Activated CD8-positive, alpha-beta T cell treated with anti-CD3 and anti-CD28 coated beads, Interleukin-2, amount 10 ng/mL, durations not matched to agents 7 days and 5 days (primary cell): ENCODE results near the gene SGF29. TPM values are rescaled to one million over a fixed set of nuclear protein-coding genes. Genes with fewer than 3 reads are reported as not detected.
"Not testable (repeated sequence)": the region's sequence is repeated elsewhere in the genome, so short reads cannot be mapped to it uniquely, and the experiment has no call there.

ENCODE experiments used
- ATAC-seq: fragments of 150-1000 bp; cut with Tn5 transposase; one replicate; pipeline ENCODE4 v1.10.0; 2021; ENCODE audit warnings: moderate library complexity
- CTCF ChIA-PET: fragments of 350-600 bp; sonication (Branson Sonifier 250); formaldehyde crosslinking; loops from one replicate; lab custom pipeline; 2021; ENCODE audit warnings: antibody characterized with exemption; lab: Charles Lee
- POLR2A ChIA-PET: fragments of 350-600 bp; sonication (Branson Sonifier 250); formaldehyde crosslinking; loops from one replicate; lab custom pipeline; 2021; ENCODE audit warnings: antibody characterized with exemption; lab: Charles Lee
- DNase-seq: peaks from one replicate; pipeline ENCODE4 v3.0.0-alpha.2; 2020
- H3K27ac Mint-ChIP-seq: one replicate; pipeline ENCODE4 v1.8.0; 2021; ENCODE audit warnings: mild to moderate bottlenecking, mixed read lengths
- H3K27me3 Mint-ChIP-seq: one replicate; pipeline ENCODE4 v1.8.0; 2021; ENCODE audit warnings: low read depth, mixed read lengths
- H3K36me3 Mint-ChIP-seq: one replicate; pipeline ENCODE4 v1.8.0; 2021; ENCODE audit warnings: low read depth, mixed read lengths
- H3K4me1 Mint-ChIP-seq: one replicate; pipeline ENCODE4 v1.8.0; 2021; ENCODE audit warnings: low read depth, mixed read lengths
- H3K4me3 Mint-ChIP-seq: one replicate; pipeline ENCODE4 v1.8.0; 2021; ENCODE audit warnings: mild to moderate bottlenecking, mixed read lengths
- H3K9me3 Mint-ChIP-seq: one replicate; pipeline ENCODE4 v1.8.0; 2022; ENCODE audit warnings: mixed read lengths; ENCODE audit not compliant: insufficient read depth
- total RNA-seq, 2 experiments: library from RNA; stranded (reverse); gene quantifications; one replicate each; pipeline ENCODE4 v1.2.3, GENCODE V29; 2021

Gene SGF29
- total RNA-seq, 2 experiments from 2014 or later = 42.2 to 49.1 TPM

- DNase-seq = no peak
- ATAC-seq = no peak
- no peaks in the 10 kb centered on the region for H3K9me3 Mint-ChIP-seq
- CTCF ChIA-PET = no interaction called here
- peaks cover 6% of the 10 kb centered on the region for H3K27me3 Mint-ChIP-seq
- H3K4me1 Mint-ChIP-seq = peaks cover 3% of the 10 kb centered on the region
- no peak overlapping the region for H3K4me3 Mint-ChIP-seq
- POLR2A ChIA-PET = no interaction called here
- H3K36me3 Mint-ChIP-seq = no peaks in the 10 kb centered on the region
- no peak overlapping the region for H3K27ac Mint-ChIP-seq
Measured at GRCh38 chr16:28524681-28525171, 29.0 kb upstream of the SGF29 start.

GRCh38 chr16:28526201-28527099 lies 27.3 kb upstream of the SGF29 start:
- Mint-ChIP-seq H3K4me1 (peaks cover 3% of the 10 kb centered on the region), H3K27ac (no peak overlapping the region), H3K27me3 (peaks cover 6% of the 10 kb centered on the region), H3K36me3 (no peaks in the 10 kb centered on the region), H3K9me3 (no peaks in the 10 kb centered on the region), H3K4me3 (no peak overlapping the region)
- ATAC-seq (no peak), DNase-seq (no peak)
- ChIA-PET CTCF (no interaction called here), POLR2A (interaction anchor here (1.1 kb wide), 1 partner anchor 33 kb away, joined by 3 read pairs; no protein-coding TSS in a partner anchor)

- ATAC-seq, DNase-seq, H3K4me1 Mint-ChIP-seq, POLR2A ChIA-PET, H3K9me3 Mint-ChIP-seq, H3K36me3 Mint-ChIP-seq, H3K27ac Mint-ChIP-seq, H3K27me3 Mint-ChIP-seq, H3K4me3 Mint-ChIP-seq: not testable (repeated sequence)
- CTCF ChIA-PET = interaction anchor here (0.6 kb wide), 1 partner anchor 26 kb away, joined by 3 read pairs; no protein-coding TSS in a partner anchor
Measured at GRCh38 chr16:28527100-28527785, 26.5 kb upstream of the SGF29 start.

GRCh38 chr16:28527985-28528384 lies 25.7 kb upstream of the SGF29 start:
- Mint-ChIP-seq H3K9me3 (no peaks in the 10 kb centered on the region), H3K27ac (no peak overlapping the region), H3K36me3 (no peaks in the 10 kb centered on the region), H3K4me3 (no peak overlapping the region), H3K27me3 (peaks cover 6% of the 10 kb centered on the region), H3K4me1 (peaks cover 3% of the 10 kb centered on the region)
- CTCF ChIA-PET = interaction anchor here (0.6 kb wide), 1 partner anchor 27 kb away, joined by 3 read pairs; no protein-coding TSS in a partner anchor
- DNase-seq (no peak), ATAC-seq (no peak)
- POLR2A ChIA-PET = no interaction called here

- H3K27me3 Mint-ChIP-seq = peaks cover 6% of the 10 kb centered on the region
Measured at GRCh38 chr16:28528463-28528867, 25.3 kb upstream of the SGF29 start.

GRCh38 chr16:28529124-28529523 lies 24.6 kb upstream of the SGF29 start:
- CTCF ChIA-PET = no interaction called here

More at GRCh38 chr16:28528463-28528867, 25.3 kb upstream of the SGF29 start:
- Mint-ChIP-seq H3K4me1 (peaks cover 3% of the 10 kb centered on the region), H3K9me3 (no peaks in the 10 kb centered on the region), H3K27ac (no peak overlapping the region), H3K4me3 (no peak overlapping the region), H3K36me3 (no peaks in the 10 kb centered on the region)
- POLR2A ChIA-PET = no interaction called here
- DNase-seq (no peak), ATAC-seq (no peak)
- CTCF ChIA-PET = no interaction called here

GRCh38 chr16:28531777-28532744 lies 21.7 kb upstream of the SGF29 start:
- POLR2A ChIA-PET = no interaction called here
- no peaks in the 10 kb centered on the region for H3K9me3 Mint-ChIP-seq
- no peaks in the 10 kb centered on the region for H3K27me3 Mint-ChIP-seq
- no peak overlapping the region for H3K27ac Mint-ChIP-seq
- no peaks in the 10 kb centered on the region for H3K36me3 Mint-ChIP-seq
- CTCF ChIA-PET = no interaction called here
- no peak overlapping the region for H3K4me3 Mint-ChIP-seq
- H3K4me1 Mint-ChIP-seq = peaks cover 15% of the 10 kb centered on the region
- no peak for ATAC-seq
- no peak for DNase-seq

More at GRCh38 chr16:28529124-28529523, 24.6 kb upstream of the SGF29 start:
- DNase-seq = no peak
- Mint-ChIP-seq H3K36me3 (no peaks in the 10 kb centered on the region), H3K27ac (no peak overlapping the region), H3K4me3 (no peak overlapping the region), H3K9me3 (no peaks in the 10 kb centered on the region), H3K4me1 (peaks cover 3% of the 10 kb centered on the region), H3K27me3 (peaks cover 6% of the 10 kb centered on the region)
- ATAC-seq = no peak
- POLR2A ChIA-PET = no interaction called here

GRCh38 chr16:28532940-28533647 lies 20.6 kb upstream of the SGF29 start:
- ChIA-PET POLR2A (no interaction called here), CTCF (no interaction called here)
- Mint-ChIP-seq H3K4me1 (peaks cover 15% of the 10 kb centered on the region), H3K9me3 (no peaks in the 10 kb centered on the region), H3K4me3 (no peak overlapping the region), H3K27ac (no peak overlapping the region), H3K36me3 (no peaks in the 10 kb centered on the region), H3K27me3 (no peaks in the 10 kb centered on the region)
- no peak for DNase-seq
- ATAC-seq = no peak

GRCh38 chr16:28534542-28535373 lies 19.0 kb upstream of the SGF29 start:
- Mint-ChIP-seq H3K4me3 (no peak overlapping the region), H3K9me3 (no peaks in the 10 kb centered on the region), H3K27me3 (no peaks in the 10 kb centered on the region), H3K4me1 (peaks cover 15% of the 10 kb centered on the region), H3K27ac (no peak overlapping the region), H3K36me3 (no peaks in the 10 kb centered on the region)
- DNase-seq (no peak), ATAC-seq (peak; percentile 33)
- ChIA-PET POLR2A (interaction anchor here (0.9 kb wide), 1 partner anchor 257 kb away, joined by 3 read pairs; no protein-coding TSS in a partner anchor), CTCF (interaction anchor here (1.0 to 1.8 kb wide), 3 partner anchors 14 to 89 kb away, joined by 3 to 6 read pairs (median 3); no protein-coding TSS in a partner anchor)

GRCh38 chr16:28537076-28537475 lies 16.6 kb upstream of the SGF29 start:
- ChIA-PET CTCF (no interaction called here), POLR2A (no interaction called here)
- peaks cover 17% of the 10 kb centered on the region for H3K4me1 Mint-ChIP-seq
- no peaks in the 10 kb centered on the region for H3K9me3 Mint-ChIP-seq
- H3K27ac Mint-ChIP-seq = no peak overlapping the region
- no peak for ATAC-seq
- no peak overlapping the region for H3K4me3 Mint-ChIP-seq
- H3K36me3 Mint-ChIP-seq = no peaks in the 10 kb centered on the region
- no peak for DNase-seq
- no peaks in the 10 kb centered on the region for H3K27me3 Mint-ChIP-seq
